SU-DHL-6 (cell line): ENCODE data around the gene C1QTNF8.

Source experiments
- H2AFZ ChIP-seq: fragments of 200-600 bp; sonication (generic); 2 replicates; pipeline ENCODE4 v1.6.1; 2014; ENCODE audit warnings: low read depth, mild to moderate bottlenecking, moderate library complexity, mixed read lengths, antibody characterized with exemption, low read length; ENCODE audit not compliant: severe bottlenecking
- H3F3A ChIP-seq: fragments of 200-600 bp; shearing (Covaris generic); 2 replicates; pipeline ENCODE4 v1.6.0; 2016; ENCODE audit warnings: antibody characterized with exemption, mild to moderate bottlenecking; ENCODE audit not compliant: insufficient read depth
- H3K27ac ChIP-seq: fragments of 200-600 bp; sonication (generic); 2 replicates; pipeline ENCODE4 v1.5.1; 2016; ENCODE audit warnings: low read depth, mild to moderate bottlenecking, low read length, moderate library complexity, mixed read lengths
- H3K27me3 ChIP-seq: fragments of 200-600 bp; sonication (generic), shearing (Covaris generic); 2 replicates; pipeline ENCODE4 v1.6.0; 2014; ENCODE audit warnings: mild to moderate bottlenecking, low read length
- H3K36me3 ChIP-seq: fragments of 200-600 bp; sonication (generic); 2 replicates; pipeline ENCODE4 v1.6.1; 2014; ENCODE audit warnings: mild to moderate bottlenecking, low read length, mixed read lengths
- H3K4me2 ChIP-seq: fragments of 300-600, 200-600 bp; shearing (Covaris generic), sonication (generic); 2 replicates; pipeline ENCODE4 v1.6.0; 2014; ENCODE audit warnings: low read length, low read depth, mild to moderate bottlenecking; ENCODE audit not compliant: poor library complexity, severe bottlenecking
- H3K4me3 ChIP-seq: fragments of 200-600 bp; sonication (generic); 2 replicates; pipeline ENCODE4 v1.5.1; 2014; ENCODE audit warnings: antibody characterized with exemption, low read length, mild to moderate bottlenecking, mixed read lengths; ENCODE audit not compliant: insufficient read depth, poor library complexity, severe bottlenecking
- H3K79me2 ChIP-seq: fragments of 200-600 bp; sonication (generic); 2 replicates; pipeline ENCODE4 v1.6.1; 2014; ENCODE audit warnings: mild to moderate bottlenecking, low read length, moderate library complexity; ENCODE audit not compliant: insufficient read depth
- H3K9ac ChIP-seq: fragments of 200-600 bp; sonication (generic); 2 replicates; pipeline ENCODE4 v1.7.0; 2014; ENCODE audit warnings: mild to moderate bottlenecking, low read length
- H3K9me2 ChIP-seq: fragments of 200-600 bp; sonication (generic); replicated peaks from 2 replicates; pipeline ENCODE4 v1.6.1; 2014; ENCODE audit warnings: low read length; ENCODE audit not compliant: insufficient read depth
- H3K9me3 ChIP-seq: fragments of 200-600 bp; sonication (generic); 2 replicates; pipeline ENCODE4 v1.6.1; 2014; ENCODE audit warnings: low read length, mixed read lengths; ENCODE audit not compliant: insufficient read depth
- H4K20me1 ChIP-seq: fragments of 200-600 bp; sonication (generic); 2 replicates; pipeline ENCODE4 v1.6.1; 2014; ENCODE audit warnings: low read depth, mild to moderate bottlenecking, antibody characterized with exemption, low read length, moderate library complexity, mixed read lengths
- EZH2phosphoT487 ChIP-seq: fragments of 200-600 bp; sonication (generic), shearing (Covaris generic); conservative IDR thresholded peaks from 2 replicates; pipeline ENCODE4 v1.6.1; 2018; ENCODE audit warnings: mild to moderate bottlenecking, antibody characterized with exemption, low read length, moderate library complexity, mixed read lengths
- TF ChIP-seq, protein P1 (sequence below): fragments of 200-600 bp; sonication (generic); IDR thresholded peaks from one replicate; pipeline ENCODE4 v1.5.1; 2017; ENCODE audit warnings: antibody characterized with exemption, mild to moderate bottlenecking, low read length, moderate library complexity; ENCODE audit not compliant: insufficient read depth, poor library complexity, severe bottlenecking

C1QTNF8 gene

GRCh38 chr16:1048442-1049112 lies 47.5 kb downstream of the C1QTNF8 start:
- no peaks in the 10 kb centered on the region for H3K9me2 ChIP-seq
- TF ChIP-seq, protein P1, sequence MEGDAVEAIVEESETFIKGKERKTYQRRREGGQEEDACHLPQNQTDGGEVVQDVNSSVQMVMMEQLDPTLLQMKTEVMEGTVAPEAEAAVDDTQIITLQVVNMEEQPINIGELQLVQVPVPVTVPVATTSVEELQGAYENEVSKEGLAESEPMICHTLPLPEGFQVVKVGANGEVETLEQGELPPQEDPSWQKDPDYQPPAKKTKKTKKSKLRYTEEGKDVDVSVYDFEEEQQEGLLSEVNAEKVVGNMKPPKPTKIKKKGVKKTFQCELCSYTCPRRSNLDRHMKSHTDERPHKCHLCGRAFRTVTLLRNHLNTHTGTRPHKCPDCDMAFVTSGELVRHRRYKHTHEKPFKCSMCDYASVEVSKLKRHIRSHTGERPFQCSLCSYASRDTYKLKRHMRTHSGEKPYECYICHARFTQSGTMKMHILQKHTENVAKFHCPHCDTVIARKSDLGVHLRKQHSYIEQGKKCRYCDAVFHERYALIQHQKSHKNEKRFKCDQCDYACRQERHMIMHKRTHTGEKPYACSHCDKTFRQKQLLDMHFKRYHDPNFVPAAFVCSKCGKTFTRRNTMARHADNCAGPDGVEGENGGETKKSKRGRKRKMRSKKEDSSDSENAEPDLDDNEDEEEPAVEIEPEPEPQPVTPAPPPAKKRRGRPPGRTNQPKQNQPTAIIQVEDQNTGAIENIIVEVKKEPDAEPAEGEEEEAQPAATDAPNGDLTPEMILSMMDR = no peak
- TF ChIP-seq EZH2phosphoT487 = no peak
- no peaks in the 10 kb centered on the region for H3F3A ChIP-seq
- H4K20me1 ChIP-seq = no peaks in the 10 kb centered on the region
- H3K4me2 ChIP-seq = no peak overlapping the region
- no peaks in the 10 kb centered on the region for H3K79me2 ChIP-seq
- H3K27ac ChIP-seq = no peak overlapping the region
- no peak overlapping the region for H2AFZ ChIP-seq
- no peaks in the 10 kb centered on the region for H3K9me3 ChIP-seq
- H3K9ac ChIP-seq = no peak overlapping the region
- H3K27me3 ChIP-seq = no peaks in the 10 kb centered on the region
- H3K36me3 ChIP-seq = no peaks in the 10 kb centered on the region
- no peak overlapping the region for H3K4me3 ChIP-seq

GRCh38 chr16:1047801-1048200 lies 48.2 kb downstream of the C1QTNF8 start:
- Histone ChIP-seq H3K36me3 (no peaks in the 10 kb centered on the region), H3K4me3 (no peak overlapping the region), H3F3A (no peaks in the 10 kb centered on the region), H4K20me1 (no peaks in the 10 kb centered on the region), H3K79me2 (no peaks in the 10 kb centered on the region), H2AFZ (no peak overlapping the region), H3K9ac (no peak overlapping the region), H3K9me2 (no peaks in the 10 kb centered on the region), H3K27me3 (no peaks in the 10 kb centered on the region), H3K4me2 (no peak overlapping the region), H3K27ac (no peak overlapping the region), H3K9me3 (no peaks in the 10 kb centered on the region)
- no peak for TF ChIP-seq EZH2phosphoT487
- TF ChIP-seq, protein P1 = no peak

DNA sequence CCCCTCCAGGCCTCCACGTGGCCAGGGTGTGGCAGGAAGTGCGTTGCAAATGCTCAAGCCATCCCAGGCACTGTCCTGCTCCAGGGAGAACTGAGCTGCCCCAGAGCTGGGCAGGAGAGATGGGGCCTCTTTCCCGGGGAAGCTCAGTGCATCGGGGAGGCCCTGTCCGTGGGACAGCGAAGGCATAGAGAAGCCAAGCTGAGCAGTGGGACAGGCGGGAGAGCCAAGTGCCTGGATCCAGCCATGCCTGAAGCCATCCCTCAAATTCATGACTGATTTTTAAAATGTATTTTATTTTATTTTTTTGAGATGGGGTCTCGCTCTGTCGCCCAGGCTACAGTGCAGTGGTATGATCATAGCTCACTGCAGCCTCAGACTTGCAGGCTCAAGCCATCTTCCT lies 48.9 kb downstream of the C1QTNF8 start:
- H3K36me3 ChIP-seq = no peaks in the 10 kb centered on the region
- no peak overlapping the region for H3K27ac ChIP-seq
- no peaks in the 10 kb centered on the region for H4K20me1 ChIP-seq
- H3K4me3 ChIP-seq = no peak overlapping the region
- H3K9me2 ChIP-seq = no peaks in the 10 kb centered on the region
- no peaks in the 10 kb centered on the region for H3K27me3 ChIP-seq
- no peak for TF ChIP-seq EZH2phosphoT487
- TF ChIP-seq, protein P1 = no peak
- no peaks in the 10 kb centered on the region for H3K79me2 ChIP-seq
- H2AFZ ChIP-seq = no peak overlapping the region
- no peak overlapping the region for H3K9ac ChIP-seq
- H3K9me3 ChIP-seq = no peaks in the 10 kb centered on the region
- H3K4me2 ChIP-seq = no peak overlapping the region
- H3F3A ChIP-seq = no peaks in the 10 kb centered on the region
